ENCODE data around the gene ABO. TPM values are rescaled to one million over a fixed set of nuclear protein-coding genes. Genes with fewer than 3 reads are reported as not detected.

ABO gene
- total and polyA plus RNA-seq, 2 of the 8 experiments (the other 6 are each of a cell fraction or from before 2014, with no cell fraction given): 0.03 TPM; not detected in 1

DNA sequence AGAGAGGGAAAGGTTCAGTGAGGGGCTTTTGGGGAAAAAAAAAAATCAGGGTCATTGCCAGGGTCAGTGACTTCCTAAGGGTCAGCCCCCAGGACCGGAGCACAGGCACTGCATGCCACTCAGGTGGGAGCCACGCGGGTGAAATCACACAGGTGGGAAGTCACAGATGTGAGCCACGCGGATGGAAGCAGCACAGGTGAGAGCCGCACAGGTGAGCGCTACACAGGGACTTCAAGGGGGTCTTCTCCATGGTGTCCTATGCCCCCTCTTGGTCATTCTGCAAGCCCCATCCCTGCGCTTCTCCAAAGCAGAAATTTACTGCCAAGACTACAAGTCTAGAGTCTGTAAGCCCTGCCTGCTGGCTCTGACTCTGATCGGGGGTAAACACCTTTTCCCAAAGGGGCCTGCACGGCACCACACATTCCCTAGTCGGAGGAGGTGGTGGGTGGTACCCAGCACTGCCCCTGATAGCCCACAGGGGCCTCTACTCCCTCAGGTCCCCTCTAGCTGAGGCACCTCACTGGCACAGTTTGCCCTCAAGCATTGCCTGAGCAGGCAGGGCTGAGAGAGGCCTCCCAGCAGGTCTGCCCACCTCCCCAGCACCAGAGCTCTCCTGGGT, 47.6 kb downstream of the ABO start (continued):
- TF ChIP-seq SAP30 (IDR thresholded peaks at IDR 0.05; ENCODE audit: insufficient read depth, insufficient replicate concordance, low read length): no peak
